Endothelial cell of coronary artery (primary cell): ENCODE results near the gene CEP250. TPM values are rescaled to one million over a fixed set of nuclear protein-coding genes. Genes with fewer than 3 reads are reported as not detected.

ENCODE experiments used
- total RNA-seq: library from RNA; depleted of rRNA; stranded (reverse); fragments of >200 nt; gene quantifications from 2 replicates; pipeline ENCODE4 v1.2.3, GENCODE V29; 2014

Gene CEP250
- 15.2 and 32.7 TPM in 2 replicates for total RNA-seq

GRCh38 chr20:35454881-35455609 lies at the start of gene CEP250:
Gene CEP250, plus strand, starts transcription at chr20:35455598. Its CDS starts 6,770 bp downstream, at chr20:35462368.

DNA sequence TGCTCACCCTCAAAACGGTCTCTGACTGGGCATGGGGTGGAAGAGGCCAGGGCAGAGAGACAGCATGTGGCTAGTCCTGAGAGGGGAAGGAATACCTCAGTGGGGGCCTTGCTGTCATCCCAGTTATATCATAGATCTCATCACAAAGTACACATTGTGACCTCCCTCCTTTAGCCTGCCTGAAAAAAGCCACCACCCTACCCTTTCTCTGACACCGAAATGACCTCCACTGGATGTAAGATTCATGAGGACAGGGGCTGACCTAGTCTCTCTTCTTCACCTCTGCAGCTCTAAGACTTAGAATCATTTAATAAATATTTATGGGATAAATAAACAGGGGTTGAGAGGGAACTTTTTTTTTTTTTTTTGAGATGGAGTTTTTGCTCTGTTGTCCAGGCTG lies 74.2 kb downstream of the CEP250 start, which contains the start of gene C20orf173:
Gene C20orf173, minus strand, starts transcription at position 101 of the 400 bp plus-strand sequence. CDS start 279 bp downstream, outside the sequence.

GRCh38 chr20:35541783-35542662 lies 86.6 kb downstream of the CEP250 start, which contains the start of gene ERGIC3:
Gene ERGIC3, plus strand, starts transcription at chr20:35542078. Its CDS starts 20 bp downstream, at chr20:35542098.

Other genes starting within 250 kb of the CEP250 start
- 0.19 and 0.63 TPM in 2 replicates for gene MMP24, start 228.9 kb upstream of the CEP250 start, total RNA-seq
- 5.5 and 12.0 TPM in 2 replicates for gene MMP24OS, start 177.5 kb upstream of the CEP250 start, total RNA-seq
- 154 and 213 TPM in 2 replicates for gene EIF6, start 170.8 kb upstream of the CEP250 start, total RNA-seq
- gene FAM83C, start 163.2 kb upstream of the CEP250 start, total RNA-seq, result not detected in 2 replicates
- gene UQCC1, start 43.6 kb upstream of the CEP250 start, total RNA-seq, result 26.4 and 28.9 TPM in 2 replicates
- gene GDF5, start 17.4 kb upstream of the CEP250 start, total RNA-seq, result 0.09 and 2.4 TPM in 2 replicates
- gene C20orf173, start 74.1 kb downstream of the CEP250 start, total RNA-seq, result not detected in 2 replicates
- gene ERGIC3, start 86.5 kb downstream of the CEP250 start, total RNA-seq, result 271 and 306 TPM in 2 replicates
- 5.1 and 23.5 TPM in 2 replicates for gene SPAG4, start 160.2 kb downstream of the CEP250 start, total RNA-seq
- 106 and 156 TPM in 2 replicates for gene CPNE1, start 209.3 kb downstream of the CEP250 start, total RNA-seq
- 43.5 and 46.3 TPM in 2 replicates for gene RBM12, start 209.3 kb downstream of the CEP250 start, total RNA-seq
- 13.5 and 14.7 TPM in 2 replicates for gene NFS1, start 243.8 kb downstream of the CEP250 start, total RNA-seq
- gene ROMO1, start 243.8 kb downstream of the CEP250 start, total RNA-seq, result 303 and 340 TPM in 2 replicates